IMR-90 (cell line): Measurements from ENCODE around the gene BRAF.

Source experiments
- CEBPB ChIP-seq: IDR thresholded peaks from 2 replicates; pipeline ENCODE4 v1.6.1; 2012; ENCODE audit warnings: low read depth, low read length, improper control_type of control experiment
- FOS ChIP-seq: fragments of 150-350 bp; IDR thresholded peaks from 2 replicates; pipeline ENCODE4 v1.6.1; 2016; ENCODE audit warnings: low read depth, low read length
- MAFK ChIP-seq: IDR thresholded peaks from 2 replicates; pipeline ENCODE4 v1.6.1; 2012; ENCODE audit warnings: low read depth, low read length, improper control_type of control experiment
- MXI1 ChIP-seq: IDR thresholded peaks from 2 replicates; pipeline ENCODE4 v1.6.1; 2012; ENCODE audit warnings: low read depth, mild to moderate bottlenecking, low read length, moderate library complexity, borderline replicate concordance
- POLR2A ChIP-seq: IDR thresholded peaks from 2 replicates; pipeline ENCODE4 v1.6.1; 2012; ENCODE audit warnings: mild to moderate bottlenecking, low read depth, low read length
- RAD21 ChIP-seq: IDR thresholded peaks from 2 replicates; pipeline ENCODE4 v1.6.1; 2012; ENCODE audit warnings: low read length, improper control_type of control experiment
- RFX5 ChIP-seq: IDR thresholded peaks from 2 replicates; pipeline ENCODE4 v1.8.0; 2012; ENCODE audit warnings: low read depth, mild to moderate bottlenecking, low read length, moderate library complexity
- SMC3 ChIP-seq: fragments of 150-350 bp; IDR thresholded peaks from 2 replicates; pipeline ENCODE4 v1.6.1; 2016; ENCODE audit warnings: low read depth, mild to moderate bottlenecking, antibody characterized with exemption, low read length, moderate library complexity
- TF ChIP-seq, protein P1 (sequence below): conservative IDR thresholded peaks from 2 replicates; pipeline ENCODE4 v1.5.1; 2012; ENCODE audit warnings: mild to moderate bottlenecking, low read depth, low read length, improper control_type of control experiment

DNA sequence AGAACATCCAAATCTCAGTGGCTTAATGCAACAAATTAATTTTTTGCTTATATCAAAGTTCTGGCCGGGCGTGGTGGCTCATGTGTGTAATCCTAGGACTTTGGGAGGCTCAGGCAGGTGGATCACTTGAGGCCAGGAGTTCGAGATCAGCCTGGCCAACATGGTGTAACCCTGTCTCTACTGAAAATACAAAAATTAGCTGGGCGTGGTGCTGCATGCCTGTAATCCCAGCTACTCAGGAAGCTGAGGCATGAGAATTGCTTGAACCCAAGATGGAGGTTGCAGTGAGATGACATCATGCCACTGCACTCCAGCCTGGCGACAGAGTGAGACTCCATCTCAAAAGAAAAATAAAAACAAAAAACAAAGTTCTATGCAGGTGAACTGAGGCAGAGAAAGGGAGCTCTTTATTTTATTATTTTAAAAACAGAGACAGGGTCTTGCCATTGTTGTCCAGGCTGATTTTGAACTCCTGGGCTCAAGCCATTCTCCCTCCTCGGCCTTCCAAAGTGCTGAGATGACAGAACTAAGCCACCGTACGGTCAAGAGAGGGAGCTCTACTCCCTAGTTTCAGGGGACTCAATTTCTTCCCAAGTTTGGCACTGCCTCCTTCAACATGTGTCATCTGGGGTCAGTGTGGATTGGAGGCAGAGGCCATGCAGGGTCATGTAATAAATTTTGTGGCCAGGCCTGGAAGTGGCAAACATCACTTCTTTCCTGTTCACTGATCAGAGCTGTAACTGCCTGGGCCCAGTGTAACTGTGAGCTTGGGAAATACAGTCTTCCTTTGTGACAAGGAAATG is 249.6 kb downstream of the BRAF start:
- TF ChIP-seq CEBPB: no peak
- TF ChIP-seq, protein P1, sequence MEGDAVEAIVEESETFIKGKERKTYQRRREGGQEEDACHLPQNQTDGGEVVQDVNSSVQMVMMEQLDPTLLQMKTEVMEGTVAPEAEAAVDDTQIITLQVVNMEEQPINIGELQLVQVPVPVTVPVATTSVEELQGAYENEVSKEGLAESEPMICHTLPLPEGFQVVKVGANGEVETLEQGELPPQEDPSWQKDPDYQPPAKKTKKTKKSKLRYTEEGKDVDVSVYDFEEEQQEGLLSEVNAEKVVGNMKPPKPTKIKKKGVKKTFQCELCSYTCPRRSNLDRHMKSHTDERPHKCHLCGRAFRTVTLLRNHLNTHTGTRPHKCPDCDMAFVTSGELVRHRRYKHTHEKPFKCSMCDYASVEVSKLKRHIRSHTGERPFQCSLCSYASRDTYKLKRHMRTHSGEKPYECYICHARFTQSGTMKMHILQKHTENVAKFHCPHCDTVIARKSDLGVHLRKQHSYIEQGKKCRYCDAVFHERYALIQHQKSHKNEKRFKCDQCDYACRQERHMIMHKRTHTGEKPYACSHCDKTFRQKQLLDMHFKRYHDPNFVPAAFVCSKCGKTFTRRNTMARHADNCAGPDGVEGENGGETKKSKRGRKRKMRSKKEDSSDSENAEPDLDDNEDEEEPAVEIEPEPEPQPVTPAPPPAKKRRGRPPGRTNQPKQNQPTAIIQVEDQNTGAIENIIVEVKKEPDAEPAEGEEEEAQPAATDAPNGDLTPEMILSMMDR: peak; percentile 52
- peak; percentile 57 for TF ChIP-seq RAD21
- no peak for TF ChIP-seq RFX5
- TF ChIP-seq MAFK: peak; percentile 86
- no peak for TF ChIP-seq MXI1
- no peak for TF ChIP-seq POLR2A
- peak; percentile 25; the same call in 1 of the 2 replicates for TF ChIP-seq SMC3
- TF ChIP-seq FOS: no peak
